Measurements from ENCODE around the gene MDM2. TPM values are rescaled to one million over a fixed set of nuclear protein-coding genes. Genes with fewer than 3 reads are reported as not detected.
"Not testable (repeated sequence)": the region's sequence is repeated elsewhere in the genome, so short reads cannot be mapped to it uniquely, and the experiment has no call there.

MDM2 gene
- total and polyA plus RNA-seq, 9 of the 15 experiments (the other 6 are each of a cell fraction or from before 2014, with no cell fraction given), result 13.6 to 100 (median 49.0) TPM

DNA sequence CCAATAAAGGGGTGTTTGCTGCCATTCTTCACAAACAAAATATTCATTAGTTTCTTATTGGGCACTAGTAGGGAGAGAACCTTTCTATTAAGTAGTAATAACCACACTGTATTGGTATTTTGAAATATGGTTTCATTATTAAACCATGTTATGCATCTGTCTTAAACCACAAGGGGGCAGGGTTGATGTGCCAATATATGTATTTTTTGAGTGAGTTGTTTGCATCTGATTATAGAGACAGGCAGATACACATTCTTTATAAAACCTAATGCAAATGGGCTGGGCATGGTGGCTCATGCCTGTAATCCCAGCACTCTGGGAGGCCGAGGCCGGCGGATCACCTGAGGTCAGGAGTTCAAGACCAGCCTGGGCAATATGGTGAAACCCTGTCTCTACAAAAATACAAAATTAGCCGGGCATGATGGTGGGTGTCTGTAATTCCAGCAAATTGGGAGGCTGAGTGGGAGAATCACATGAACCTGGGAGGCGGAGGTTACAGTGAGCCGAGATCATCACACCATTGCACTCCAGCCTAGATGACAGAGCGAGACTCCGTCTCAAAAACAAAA, 56.0 kb downstream of the MDM2 start:
- CTCF ChIA-PET (ENCODE audit: low intra/inter-chr PET ratio); H3K79me2 ChIP-seq (ENCODE audit: control insufficient read depth, insufficient read depth, low read length); POLR2A ChIA-PET; H3K9me3 ChIP-seq (replicated peaks; ENCODE audit: control insufficient read depth, insufficient read depth, low read depth, low read length); H3K9ac ChIP-seq (ENCODE audit: insufficient read depth in 1 of 2, low read depth in 2 of 2, low read length in 2 of 2); H3K27ac ChIP-seq (ENCODE audit: extremely low read depth, low read depth, low read length); H3K4me3 ChIP-seq; H3K4me1 ChIP-seq (replicated peaks in 1 of 2; ENCODE audit: control insufficient read depth in 2 of 2, insufficient read depth in 2 of 2, low read length in 2 of 2); BruUV-seq (replicated peaks); H3K9me1 ChIP-seq (ENCODE audit: control insufficient read depth, insufficient read depth, low read length); H4K20me1 ChIP-seq (replicated peaks; ENCODE audit: control insufficient read depth, insufficient read depth, low read length); H3K36me3 ChIP-seq (ENCODE audit: control insufficient read depth, insufficient read depth, low read length); TF ChIP-seq CEBPG (CRISPR knock-in tag; IDR thresholded peaks at IDR 0.05): not testable (repeated sequence)
- intact Hi-C loops (cut with micrococcal nuclease), result loop anchor here (1.0 to 5.0 kb wide), 2 partner anchors 206 to 388 kb away; no protein-coding TSS in a partner anchor
- in situ Hi-C loops (cut with MboI), result loop anchor here (25.0 kb wide), 1 partner anchor 198 kb away; no protein-coding TSS in a partner anchor
- ATAC-seq (peak; percentile 76), DNase-seq (ENCODE audit: extremely low read depth in 1 of 4, low spot score in 3 of 4) (peak in 3 of 4 experiments; percentile 19 to 53 (median 38)), FAIRE-seq (peak; percentile 76)
- peak overlapping the region; percentile 26; the same call in 1 of the 2 replicates for H3K4me2 ChIP-seq (ENCODE audit: insufficient read depth, low read length)
- WGBS (ENCODE audit: insufficient coverage, low coverage, missing lambda C conversion rate), result 6% methylated on average over 8 of the region's 8 CpGs
- H2AFZ ChIP-seq (ENCODE audit: low read depth, low read length), result 0 out of 2 replicates have a peak overlapping the region, but pooled peaks have one; percentile 35
- H3K27me3 ChIP-seq (ENCODE audit: control insufficient read depth in 2 of 2, insufficient read depth in 2 of 2, low read length in 2 of 2), result peaks cover 10 to 27% of the 10 kb centered on the region in 2 experiments; a peak in 4 of 5 replicates
- TF ChIP-seq, protein P1, sequence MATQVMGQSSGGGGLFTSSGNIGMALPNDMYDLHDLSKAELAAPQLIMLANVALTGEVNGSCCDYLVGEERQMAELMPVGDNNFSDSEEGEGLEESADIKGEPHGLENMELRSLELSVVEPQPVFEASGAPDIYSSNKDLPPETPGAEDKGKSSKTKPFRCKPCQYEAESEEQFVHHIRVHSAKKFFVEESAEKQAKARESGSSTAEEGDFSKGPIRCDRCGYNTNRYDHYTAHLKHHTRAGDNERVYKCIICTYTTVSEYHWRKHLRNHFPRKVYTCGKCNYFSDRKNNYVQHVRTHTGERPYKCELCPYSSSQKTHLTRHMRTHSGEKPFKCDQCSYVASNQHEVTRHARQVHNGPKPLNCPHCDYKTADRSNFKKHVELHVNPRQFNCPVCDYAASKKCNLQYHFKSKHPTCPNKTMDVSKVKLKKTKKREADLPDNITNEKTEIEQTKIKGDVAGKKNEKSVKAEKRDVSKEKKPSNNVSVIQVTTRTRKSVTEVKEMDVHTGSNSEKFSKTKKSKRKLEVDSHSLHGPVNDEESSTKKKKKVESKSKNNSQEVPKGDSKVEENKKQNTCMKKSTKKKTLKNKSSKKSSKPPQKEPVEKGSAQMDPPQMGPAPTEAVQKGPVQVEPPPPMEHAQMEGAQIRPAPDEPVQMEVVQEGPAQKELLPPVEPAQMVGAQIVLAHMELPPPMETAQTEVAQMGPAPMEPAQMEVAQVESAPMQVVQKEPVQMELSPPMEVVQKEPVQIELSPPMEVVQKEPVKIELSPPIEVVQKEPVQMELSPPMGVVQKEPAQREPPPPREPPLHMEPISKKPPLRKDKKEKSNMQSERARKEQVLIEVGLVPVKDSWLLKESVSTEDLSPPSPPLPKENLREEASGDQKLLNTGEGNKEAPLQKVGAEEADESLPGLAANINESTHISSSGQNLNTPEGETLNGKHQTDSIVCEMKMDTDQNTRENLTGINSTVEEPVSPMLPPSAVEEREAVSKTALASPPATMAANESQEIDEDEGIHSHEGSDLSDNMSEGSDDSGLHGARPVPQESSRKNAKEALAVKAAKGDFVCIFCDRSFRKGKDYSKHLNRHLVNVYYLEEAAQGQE (IDR thresholded peaks at IDR 0.05; ENCODE audit: borderline replicate concordance), result peak; percentile 48; the same call in 1 of the 2 replicates
- TF ChIP-seq, protein P1 (CRISPR knock-in tag; IDR thresholded peaks at IDR 0.05; ENCODE audit: low read depth), result not testable (repeated sequence)
- peak; percentile 49; the same call in 1 of the 2 replicates for TF ChIP-seq SMC3 (conservative IDR thresholded peaks at IDR 0.05; ENCODE audit: insufficient read depth, low read depth, low read length)
- TF ChIP-seq CEBPG (tag; conservative IDR thresholded peaks at IDR 0.05 in 1 of 2, IDR thresholded peaks at IDR 0.05 in 1 of 2), result 0 out of 4 replicates have a peak, but pooled peaks of 1 of the 2 experiments have one; percentile 22
- peak; percentile 53 for TF ChIP-seq CEBPB (tag; IDR thresholded peaks at IDR 0.05)
- TF ChIP-seq, protein P2, sequence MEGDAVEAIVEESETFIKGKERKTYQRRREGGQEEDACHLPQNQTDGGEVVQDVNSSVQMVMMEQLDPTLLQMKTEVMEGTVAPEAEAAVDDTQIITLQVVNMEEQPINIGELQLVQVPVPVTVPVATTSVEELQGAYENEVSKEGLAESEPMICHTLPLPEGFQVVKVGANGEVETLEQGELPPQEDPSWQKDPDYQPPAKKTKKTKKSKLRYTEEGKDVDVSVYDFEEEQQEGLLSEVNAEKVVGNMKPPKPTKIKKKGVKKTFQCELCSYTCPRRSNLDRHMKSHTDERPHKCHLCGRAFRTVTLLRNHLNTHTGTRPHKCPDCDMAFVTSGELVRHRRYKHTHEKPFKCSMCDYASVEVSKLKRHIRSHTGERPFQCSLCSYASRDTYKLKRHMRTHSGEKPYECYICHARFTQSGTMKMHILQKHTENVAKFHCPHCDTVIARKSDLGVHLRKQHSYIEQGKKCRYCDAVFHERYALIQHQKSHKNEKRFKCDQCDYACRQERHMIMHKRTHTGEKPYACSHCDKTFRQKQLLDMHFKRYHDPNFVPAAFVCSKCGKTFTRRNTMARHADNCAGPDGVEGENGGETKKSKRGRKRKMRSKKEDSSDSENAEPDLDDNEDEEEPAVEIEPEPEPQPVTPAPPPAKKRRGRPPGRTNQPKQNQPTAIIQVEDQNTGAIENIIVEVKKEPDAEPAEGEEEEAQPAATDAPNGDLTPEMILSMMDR (IDR thresholded peaks at IDR 0.05 in 2 of 3, conservative IDR thresholded peaks at IDR 0.05 in 1 of 3; ENCODE audit: insufficient read depth in 2 of 3, low read depth in 1 of 3, low read length in 3 of 3), result peak; percentile 43 to 72 (median 45); a peak in 4 of 6 replicates
- TF ChIP-seq RAD21 (CRISPR knock-in tag; conservative IDR thresholded peaks at IDR 0.05 in 1 of 2, IDR thresholded peaks at IDR 0.05 in 1 of 2), result peak; percentile 65 to 82

Measured in K562 (cell line).